Lung (tissue), 12 donors: ENCODE results near the gene CDK14. TPM values are rescaled to one million over a fixed set of nuclear protein-coding genes. Genes with fewer than 3 reads are reported as not detected.

Experiments used
- ATAC-seq: fragments of 200-7000 bp; cut with Tn5 transposase; one replicate; pipeline ENCODE4 v1.9.1; 2020; ENCODE audit warnings: moderate number of reproducible peaks; ENCODE audit not compliant: insufficient read depth, low FRiP score
- DNase-seq, 3 donors: peaks; one replicate each; pipeline ENCODE4 v3.0.0-alpha.2; 2013 to 2017
- H3K27ac ChIP-seq, 2 donors: one replicate each; pipeline ENCODE4 v1.5.1; 2013; ENCODE audit warnings: mild to moderate bottlenecking in 2 of 2, moderate library complexity in 2 of 2, control low read depth in 1 of 2, inconsistent platforms in 1 of 2, low read depth in 1 of 2, low read length in 1 of 2
- H3K27me3 ChIP-seq, 3 donors: one replicate each; pipeline ENCODE4 v1.5.1; 2013; ENCODE audit warnings: low read length in 2 of 3; ENCODE audit not compliant: control insufficient read depth in 3 of 3, insufficient read depth in 3 of 3
- H3K36me3 ChIP-seq, 4 donors: one replicate each; pipeline ENCODE4 v1.5.1; 2013; ENCODE audit warnings: low read length in 4 of 4, mild to moderate bottlenecking in 1 of 4, moderate library complexity in 1 of 4; ENCODE audit not compliant: control insufficient read depth in 4 of 4, insufficient read depth in 4 of 4
- H3K4me1 ChIP-seq, 5 donors: one replicate each; pipeline ENCODE4 v1.5.1; 2013; ENCODE audit warnings: low read length in 5 of 5, mild to moderate bottlenecking in 2 of 5, moderate library complexity in 1 of 5; ENCODE audit not compliant: control insufficient read depth in 5 of 5, insufficient read depth in 5 of 5
- H3K4me3 ChIP-seq: one replicate; pipeline ENCODE4 v1.5.1; 2013; ENCODE audit warnings: mild to moderate bottlenecking, control low read depth, moderate library complexity
- H3K9ac ChIP-seq, 2 donors: one replicate each; pipeline ENCODE4 v1.5.1; 2013; ENCODE audit warnings: low read length in 2 of 2, control low read depth in 1 of 2; ENCODE audit not compliant: insufficient read depth in 1 of 2
- H3K9me3 ChIP-seq, 4 donors: one replicate each; pipeline ENCODE4 v1.5.1; 2013; ENCODE audit warnings: low read length in 3 of 4, mild to moderate bottlenecking in 1 of 4, moderate library complexity in 1 of 4; ENCODE audit not compliant: control insufficient read depth in 4 of 4, insufficient read depth in 3 of 4
- WGBS, 2 donors: extraction: QIAGEN DNeasy Blood & Tissue Kit; methylation state at CpG; one replicate each; pipeline ENCODE4 v1.1.7; 2013; 5-methylcytosine and 5-hydroxymethylcytosine counted together
- polyA plus RNA-seq, 2 donors: library from polyadenylated mRNA; stranded (reverse); fragments of 200-250 nt; gene quantifications; one replicate each; pipeline ENCODE4 v1.2.1, GENCODE V29; 2013
- total RNA-seq, 2 donors: library from RNA; depleted of rRNA in 1 of 2; stranded (reverse); fragments of >200 nt in 1 of 2; gene quantifications; one replicate each; pipeline ENCODE4 v1.2.1, GENCODE V29; 2014 to 2021
- TF ChIP-seq, protein P1 (sequence below): IDR thresholded peaks from 2 replicates; pipeline ENCODE4 v1.5.1; 2012; ENCODE audit warnings: mild to moderate bottlenecking; ENCODE audit errors: control extremely low read depth, extremely low read depth
- donor health status: control.
- donor health status: control.
- donor health status: Bipolar disorder and iron deficiency.
- donor health status: healthy.
- donor health status: DM: yes; HTN: yes; CAD: no.

Gene CDK14
- total and polyA plus RNA-seq, 4 donors: 4.3 to 117 (median 18.9) TPM

DNA sequence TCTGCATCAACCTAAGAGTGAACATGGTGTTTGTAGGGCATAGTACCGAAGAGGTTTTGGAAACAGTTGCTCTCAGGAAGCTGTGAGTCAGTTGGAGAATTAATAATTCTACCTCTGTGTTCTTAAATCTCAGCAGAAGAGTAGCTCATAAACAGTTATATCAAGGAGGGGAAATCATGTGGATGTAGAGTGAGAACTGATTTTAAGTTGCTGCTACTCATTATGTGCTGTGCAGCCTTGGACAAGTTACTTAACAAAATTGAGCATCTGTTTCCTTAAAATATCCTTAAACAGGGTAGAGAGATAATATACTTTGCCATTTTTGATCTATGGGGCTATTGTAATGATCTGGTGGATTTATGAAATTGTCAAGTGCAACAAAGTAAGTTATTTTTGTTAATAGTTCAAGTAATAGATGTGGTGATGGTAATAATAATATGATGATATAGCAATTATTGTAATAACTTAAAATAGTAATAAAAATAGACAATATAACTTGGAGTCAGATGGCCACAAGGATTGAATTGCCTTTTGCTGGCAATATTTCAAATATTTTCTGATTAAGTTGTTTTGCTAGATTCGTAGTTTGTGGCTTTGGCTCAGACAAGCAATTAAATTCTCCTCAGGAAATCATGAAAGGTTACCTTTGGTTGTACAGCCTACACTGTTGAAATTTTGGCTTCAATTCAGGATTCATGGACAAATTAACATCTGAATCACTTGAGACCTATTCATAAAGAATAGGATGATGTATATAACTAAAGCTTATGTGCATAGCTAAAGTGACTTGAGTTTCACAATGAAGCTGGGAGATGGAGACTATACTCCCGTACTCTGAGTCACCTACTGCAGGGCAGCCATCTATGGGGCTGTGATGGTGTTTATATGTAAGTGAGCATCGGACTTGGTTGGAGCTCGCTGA, 228.5 kb downstream of the CDK14 start:
- ATAC-seq: no peak
- DNase-seq: no peak
- Histone ChIP-seq H3K4me3 (no peak overlapping the region), H3K9me3 (peaks cover 0 to 2% (median under 1%) of the 10 kb centered on the region in 4 donors), H3K27me3 (no peaks in the 10 kb centered on the region), H3K27ac (no peak overlapping the region), H3K9ac (no peak overlapping the region), H3K36me3 (no peaks in the 10 kb centered on the region), H3K4me1 (peaks cover 0 to 10% (median 2%) of the 10 kb centered on the region in 5 donors)
- TF ChIP-seq, protein P1, sequence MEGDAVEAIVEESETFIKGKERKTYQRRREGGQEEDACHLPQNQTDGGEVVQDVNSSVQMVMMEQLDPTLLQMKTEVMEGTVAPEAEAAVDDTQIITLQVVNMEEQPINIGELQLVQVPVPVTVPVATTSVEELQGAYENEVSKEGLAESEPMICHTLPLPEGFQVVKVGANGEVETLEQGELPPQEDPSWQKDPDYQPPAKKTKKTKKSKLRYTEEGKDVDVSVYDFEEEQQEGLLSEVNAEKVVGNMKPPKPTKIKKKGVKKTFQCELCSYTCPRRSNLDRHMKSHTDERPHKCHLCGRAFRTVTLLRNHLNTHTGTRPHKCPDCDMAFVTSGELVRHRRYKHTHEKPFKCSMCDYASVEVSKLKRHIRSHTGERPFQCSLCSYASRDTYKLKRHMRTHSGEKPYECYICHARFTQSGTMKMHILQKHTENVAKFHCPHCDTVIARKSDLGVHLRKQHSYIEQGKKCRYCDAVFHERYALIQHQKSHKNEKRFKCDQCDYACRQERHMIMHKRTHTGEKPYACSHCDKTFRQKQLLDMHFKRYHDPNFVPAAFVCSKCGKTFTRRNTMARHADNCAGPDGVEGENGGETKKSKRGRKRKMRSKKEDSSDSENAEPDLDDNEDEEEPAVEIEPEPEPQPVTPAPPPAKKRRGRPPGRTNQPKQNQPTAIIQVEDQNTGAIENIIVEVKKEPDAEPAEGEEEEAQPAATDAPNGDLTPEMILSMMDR: no peak
- WGBS, 2 donors: 58 to 79% methylated on average over 5 of the region's 5 CpGs

DNA sequence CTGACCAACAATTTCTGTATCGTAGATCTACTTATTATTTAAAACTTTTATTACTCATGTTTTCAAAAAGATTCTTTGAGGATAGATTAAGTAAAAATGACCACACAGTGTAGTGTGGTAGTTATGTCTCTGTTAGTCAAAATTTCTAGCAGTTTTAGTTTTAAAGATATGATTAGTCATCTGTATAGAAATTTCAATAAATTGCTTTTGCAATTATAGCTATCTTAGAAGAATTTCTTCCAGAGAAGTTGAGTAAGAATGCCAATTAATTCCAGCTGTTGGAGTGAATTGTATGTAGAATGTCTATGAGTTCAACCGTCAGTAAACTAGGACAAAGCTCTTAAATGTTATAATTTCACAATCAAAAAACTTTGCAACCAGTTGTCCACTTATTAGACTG, 229.7 kb downstream of the CDK14 start:
- peaks cover 0 to 7% (median 1%) of the 10 kb centered on the region in 4 donors for H3K9me3 ChIP-seq
- TF ChIP-seq, protein P1: no peak
- H3K4me1 ChIP-seq: peaks cover 0 to 10% (median 2%) of the 10 kb centered on the region in 5 donors
- no peaks in the 10 kb centered on the region for H3K27me3 ChIP-seq
- DNase-seq (peak in 2 of 3 donors; percentile 56 to 76), ATAC-seq (peak; percentile 30)
- no peak overlapping the region for H3K4me3 ChIP-seq
- no peak overlapping the region for H3K9ac ChIP-seq
- H3K36me3 ChIP-seq: no peaks in the 10 kb centered on the region
- WGBS, 2 donors: 73 to 80% methylated on average over 2 of the region's 2 CpGs
- H3K27ac ChIP-seq: no peak overlapping the region

DNA sequence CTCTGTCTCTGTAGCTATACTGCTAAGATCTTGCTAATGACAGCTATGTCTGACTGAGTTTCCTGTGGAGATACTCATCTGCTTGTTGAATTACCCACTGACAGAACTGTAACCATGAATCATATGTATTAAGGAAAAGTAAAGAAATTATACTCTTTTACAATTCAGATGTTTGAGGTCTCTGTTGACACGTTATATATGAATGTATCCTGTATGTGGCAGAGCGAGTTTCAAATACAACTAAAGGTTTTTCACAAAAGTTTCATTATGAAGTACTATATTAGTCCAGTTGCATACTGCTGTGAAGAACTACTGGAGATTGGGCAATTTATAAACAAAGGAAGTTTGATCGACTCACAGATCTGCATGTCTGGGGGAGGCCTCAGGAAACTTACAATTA, 232.5 kb downstream of the CDK14 start:
- no peak overlapping the region for H3K9ac ChIP-seq
- H3K9me3 ChIP-seq: peaks cover 0 to 7% (median 1%) of the 10 kb centered on the region in 4 donors
- 86 to 91% methylated on average over 3 of the region's 3 CpGs for WGBS, 2 donors
- ATAC-seq: no peak
- H3K4me3 ChIP-seq: no peak overlapping the region
- H3K27me3 ChIP-seq: no peaks in the 10 kb centered on the region
- H3K36me3 ChIP-seq: no peaks in the 10 kb centered on the region
- peaks cover 0 to 10% (median 3%) of the 10 kb centered on the region in 5 donors for H3K4me1 ChIP-seq
- TF ChIP-seq, protein P1: no peak
- H3K27ac ChIP-seq: no peak overlapping the region
- no peak for DNase-seq
